OCI-LY7 (cell line): ENCODE measurements around the gene TMED1. TPM values are rescaled to one million over a fixed set of nuclear protein-coding genes. Genes with fewer than 3 reads are reported as not detected.

Experiments used
- BruUV-seq: library from RNA; stranded (reverse); fragments of 400-500 nt; replicated peaks from 2 replicates; lab custom pipeline; 2021; lab: Mats Ljungman, UMichigan
- CTCF ChIA-PET: fragments of 300-600 bp; sonication (Branson Sonifier 250); formaldehyde crosslinking; loops from one replicate; lab custom pipeline; 2022; ENCODE audit warnings: antibody characterized with exemption; ENCODE audit not compliant: unreplicated experiment; lab: Charles Lee
- POLR2A ChIA-PET: fragments of 300-600 bp; sonication (Branson Sonifier 250); formaldehyde crosslinking; loops from one replicate; lab custom pipeline; 2022; ENCODE audit warnings: antibody characterized with exemption; lab: Charles Lee
- DNase-seq: peaks from one replicate; pipeline ENCODE4 v3.0.0-alpha.2; 2015; ENCODE audit warnings: low spot score
- H2AFZ ChIP-seq: fragments of 200-600 bp; sonication (generic), shearing (Covaris generic); 2 replicates; pipeline ENCODE4 v1.6.1; 2014; ENCODE audit warnings: mild to moderate bottlenecking, antibody characterized with exemption, low read length, moderate library complexity
- H3K27ac ChIP-seq: fragments of 200-600 bp; sonication (generic); 2 replicates; pipeline ENCODE4 v1.5.1; 2014; ENCODE audit warnings: mixed run types, low read depth, mild to moderate bottlenecking, moderate library complexity, low read length, inconsistent platforms; ENCODE audit not compliant: poor library complexity, severe bottlenecking
- H3K36me3 ChIP-seq: fragments of 200-600 bp; sonication (generic); 2 replicates; pipeline ENCODE4 v1.6.1; 2014; ENCODE audit warnings: mild to moderate bottlenecking, antibody characterized with exemption, low read length, moderate library complexity, mixed read lengths; ENCODE audit not compliant: insufficient read depth
- H3K4me1 ChIP-seq: fragments of 200-600 bp; sonication (generic); 2 replicates; pipeline ENCODE4 v1.5.1; 2014; ENCODE audit warnings: mild to moderate bottlenecking, low read length; ENCODE audit not compliant: insufficient read depth, poor library complexity, severe bottlenecking
- H3K4me2 ChIP-seq: fragments of 200-600 bp; sonication (generic); 2 replicates; pipeline ENCODE4 v1.6.1; 2014; ENCODE audit warnings: mild to moderate bottlenecking, low read length
- H3K4me3 ChIP-seq: fragments of 200-600 bp; sonication (generic); 2 replicates; pipeline ENCODE4 v1.5.1; 2014; ENCODE audit warnings: mild to moderate bottlenecking, low read depth, low read length; ENCODE audit not compliant: poor library complexity, severe bottlenecking
- H3K79me2 ChIP-seq: fragments of 200-600 bp; sonication (generic); 2 replicates; pipeline ENCODE4 v1.6.1; 2016; ENCODE audit warnings: low read depth, mild to moderate bottlenecking, low read length, moderate library complexity, mixed read lengths; ENCODE audit not compliant: insufficient read depth
- H3K9me2 ChIP-seq: fragments of 200-600 bp; sonication (generic); 2 replicates; pipeline ENCODE4 v1.6.1; 2016; ENCODE audit warnings: mild to moderate bottlenecking, low read length, mixed read lengths; ENCODE audit not compliant: insufficient read depth
- H3K9me3 ChIP-seq: fragments of 200-600 bp; sonication (generic); 2 replicates; pipeline ENCODE4 v1.6.1; 2014; ENCODE audit warnings: mild to moderate bottlenecking, mixed run types, low read length, mixed read lengths
- H4K20me1 ChIP-seq: fragments of 200-600 bp; sonication (generic); 2 replicates; pipeline ENCODE4 v1.6.1; 2014; ENCODE audit warnings: mild to moderate bottlenecking, antibody characterized with exemption, low read length, moderate library complexity, mixed read lengths; ENCODE audit not compliant: insufficient read depth
- CTCF ChIP-seq: fragments of 200-600 bp; sonication (generic); conservative IDR thresholded peaks from 2 replicates; pipeline ENCODE4 v1.5.1; 2014; ENCODE audit warnings: mild to moderate bottlenecking, antibody characterized with exemption, low read length, moderate library complexity, mixed read lengths
- EZH2phosphoT487 ChIP-seq: fragments of 200-600 bp; sonication (generic); IDR thresholded peaks from 2 replicates; pipeline ENCODE4 v1.6.1; 2018; ENCODE audit warnings: low read depth, borderline replicate concordance, mild to moderate bottlenecking, mixed run types, antibody characterized with exemption, low read length, moderate library complexity, mixed read lengths
- intact Hi-C: fragments of 100-400 bp; cut with micrococcal nuclease; formaldehyde crosslinking; loops from one replicate; pipeline ENCODE4 v1.10.0; 2022; ENCODE audit not compliant: unreplicated experiment
- total RNA-seq, 2 experiments: library from RNA; depleted of rRNA in 1 of 2; stranded (reverse); fragments of >200 nt in 1 of 2; shearing (Covaris generic) in 1 of 2; gene quantifications; 2 replicates each; pipeline ENCODE4 v1.2.3, GENCODE V29; 2014 to 2022

The TMED1 gene
- total RNA-seq, 2 experiments from 2014 or later = 13.2 to 22.5 TPM

GRCh38 chr19:10815007-10815536 is 20.9 kb downstream of the TMED1 start:
- Histone ChIP-seq H3K36me3 (peaks cover 19% of the 10 kb centered on the region), H3K4me1 (no peaks in the 10 kb centered on the region), H3K79me2 (no peaks in the 10 kb centered on the region), H3K9me2 (no peaks in the 10 kb centered on the region), H3K27ac (no peak overlapping the region), H3K4me2 (no peak overlapping the region), H3K4me3 (no peak overlapping the region), H4K20me1 (no peaks in the 10 kb centered on the region), H2AFZ (no peak overlapping the region), H3K9me3 (no peaks in the 10 kb centered on the region)
- TF ChIP-seq EZH2phosphoT487 = no peak
- no peak for TF ChIP-seq CTCF
- ChIA-PET CTCF (no interaction called here), POLR2A (interaction anchor here (0.8 kb wide), 1 partner anchor 113 kb away, joined by 3 read pairs; the partner anchor contains the start of gene QTRT1)
- DNase-seq = no peak
- intact Hi-C loops = no loop called here
- no TSS peak for BruUV-seq

GRCh38 chr19:10812902-10813404 is 23.1 kb downstream of the TMED1 start:
- H3K4me2 ChIP-seq = no peak overlapping the region
- H3K9me3 ChIP-seq = no peaks in the 10 kb centered on the region
- intact Hi-C loops = no loop called here
- H4K20me1 ChIP-seq = no peaks in the 10 kb centered on the region
- TF ChIP-seq CTCF = no peak
- no peak for TF ChIP-seq EZH2phosphoT487
- CTCF ChIA-PET = no interaction called here
- H3K27ac ChIP-seq = no peak overlapping the region
- no peak overlapping the region for H2AFZ ChIP-seq
- H3K79me2 ChIP-seq = no peaks in the 10 kb centered on the region
- H3K4me1 ChIP-seq = no peaks in the 10 kb centered on the region
- no TSS peak for BruUV-seq
- no peaks in the 10 kb centered on the region for H3K9me2 ChIP-seq
- no peak overlapping the region for H3K4me3 ChIP-seq
- peaks cover 28% of the 10 kb centered on the region for H3K36me3 ChIP-seq
- no peak for DNase-seq
- POLR2A ChIA-PET = no interaction called here

GRCh38 chr19:10812196-10812595 is 23.8 kb downstream of the TMED1 start:
- Histone ChIP-seq H3K36me3 (peaks cover 28% of the 10 kb centered on the region), H3K4me2 (no peak overlapping the region), H3K9me3 (no peaks in the 10 kb centered on the region), H3K27ac (no peak overlapping the region), H3K9me2 (no peaks in the 10 kb centered on the region), H2AFZ (no peak overlapping the region), H4K20me1 (no peaks in the 10 kb centered on the region), H3K4me3 (no peak overlapping the region), H3K4me1 (no peaks in the 10 kb centered on the region), H3K79me2 (no peaks in the 10 kb centered on the region)
- TF ChIP-seq CTCF = no peak
- no peak for TF ChIP-seq EZH2phosphoT487
- intact Hi-C loops = no loop called here
- CTCF ChIA-PET = no interaction called here
- no TSS peak for BruUV-seq
- POLR2A ChIA-PET = no interaction called here
- DNase-seq = no peak
